ENCODE measurements around the gene CDH15. TPM values are rescaled to one million over a fixed set of nuclear protein-coding genes. Genes with fewer than 3 reads are reported as not detected.
A peak's percentile ranks its signal among the peaks of the same experiment; 100 is the strongest.
"Not testable (repeated sequence)": the region's sequence is repeated elsewhere in the genome, so short reads cannot be mapped to it uniquely, and the experiment has no call there.

CDH15 gene
- total RNA-seq, 3 donors from 2014 or later (not counting 1 experiment from before 2014, with no cell fraction given) = 0.20 TPM; not detected in 2

GRCh38 chr16:89183975-89184676 is 12.6 kb downstream of the CDH15 start:
- DNase-seq = no peak

GRCh38 chr16:89184677-89184932 is 13.1 kb downstream of the CDH15 start:
- intact Hi-C loops (cut with micrococcal nuclease) = no loop called here
- Histone ChIP-seq H3K9me3 (ENCODE audit: control insufficient read depth, insufficient read depth, low read length) (no peaks in the 10 kb centered on the region), H3K27ac (ENCODE audit: low read length) (no peak overlapping the region), H3K4me1 (ENCODE audit: control insufficient read depth, insufficient read depth, low read length) (no peaks in the 10 kb centered on the region), H3K36me3 (ENCODE audit: control insufficient read depth, insufficient read depth, low read length) (no peaks in the 10 kb centered on the region), H3K27me3 (ENCODE audit: control insufficient read depth, insufficient read depth, low read length) (no peaks in the 10 kb centered on the region), H3K4me3 (ENCODE audit: low read length) (no peak overlapping the region)
- no peaks in the 10 kb centered on the region for H3K9me3 Mint-ChIP-seq
- 82% methylated on average over 9 of the region's 9 CpGs for WGBS (ENCODE audit: insufficient coverage)
- no peak overlapping the region for H3K27ac Mint-ChIP-seq
- no peaks in the 10 kb centered on the region for H3K27me3 Mint-ChIP-seq (ENCODE audit: low read depth in 2 of 2)
- H3K4me3 Mint-ChIP-seq = no peak overlapping the region
- peaks cover 0 to 11% of the 10 kb centered on the region in 2 donors for H3K4me1 Mint-ChIP-seq
- H3K36me3 Mint-ChIP-seq = no peaks in the 10 kb centered on the region
- DNase-seq = no peak
- no peak for TF ChIP-seq CTCF (IDR thresholded peaks at IDR 0.05)
- ATAC-seq = no peak

More at GRCh38 chr16:89183975-89184676, 12.6 kb downstream of the CDH15 start:
- no peaks in the 10 kb centered on the region for H3K9me3 ChIP-seq (ENCODE audit: control insufficient read depth, insufficient read depth, low read length)
- no peak overlapping the region for H3K4me3 ChIP-seq (ENCODE audit: low read length)
- no peaks in the 10 kb centered on the region for H3K4me1 ChIP-seq (ENCODE audit: control insufficient read depth, insufficient read depth, low read length)
- H3K27me3 Mint-ChIP-seq (ENCODE audit: low read depth in 2 of 2) = no peaks in the 10 kb centered on the region
- no peak overlapping the region for H3K27ac ChIP-seq (ENCODE audit: low read length)
- TF ChIP-seq CTCF (IDR thresholded peaks at IDR 0.05) = no peak
- ATAC-seq = no peak
- no peaks in the 10 kb centered on the region for H3K36me3 ChIP-seq (ENCODE audit: control insufficient read depth, insufficient read depth, low read length)
- intact Hi-C loops (cut with micrococcal nuclease) = no loop called here
- WGBS (ENCODE audit: insufficient coverage) = 89% methylated on average over 26 of the region's 26 CpGs
- no peak overlapping the region for H3K27ac Mint-ChIP-seq
- no peaks in the 10 kb centered on the region for H3K36me3 Mint-ChIP-seq
- H3K27me3 ChIP-seq (ENCODE audit: control insufficient read depth, insufficient read depth, low read length) = no peaks in the 10 kb centered on the region
- H3K9me3 Mint-ChIP-seq = no peaks in the 10 kb centered on the region
- H3K4me3 Mint-ChIP-seq = no peak overlapping the region
- H3K4me1 Mint-ChIP-seq = peaks cover 0 to 8% of the 10 kb centered on the region in 2 donors

DNA sequence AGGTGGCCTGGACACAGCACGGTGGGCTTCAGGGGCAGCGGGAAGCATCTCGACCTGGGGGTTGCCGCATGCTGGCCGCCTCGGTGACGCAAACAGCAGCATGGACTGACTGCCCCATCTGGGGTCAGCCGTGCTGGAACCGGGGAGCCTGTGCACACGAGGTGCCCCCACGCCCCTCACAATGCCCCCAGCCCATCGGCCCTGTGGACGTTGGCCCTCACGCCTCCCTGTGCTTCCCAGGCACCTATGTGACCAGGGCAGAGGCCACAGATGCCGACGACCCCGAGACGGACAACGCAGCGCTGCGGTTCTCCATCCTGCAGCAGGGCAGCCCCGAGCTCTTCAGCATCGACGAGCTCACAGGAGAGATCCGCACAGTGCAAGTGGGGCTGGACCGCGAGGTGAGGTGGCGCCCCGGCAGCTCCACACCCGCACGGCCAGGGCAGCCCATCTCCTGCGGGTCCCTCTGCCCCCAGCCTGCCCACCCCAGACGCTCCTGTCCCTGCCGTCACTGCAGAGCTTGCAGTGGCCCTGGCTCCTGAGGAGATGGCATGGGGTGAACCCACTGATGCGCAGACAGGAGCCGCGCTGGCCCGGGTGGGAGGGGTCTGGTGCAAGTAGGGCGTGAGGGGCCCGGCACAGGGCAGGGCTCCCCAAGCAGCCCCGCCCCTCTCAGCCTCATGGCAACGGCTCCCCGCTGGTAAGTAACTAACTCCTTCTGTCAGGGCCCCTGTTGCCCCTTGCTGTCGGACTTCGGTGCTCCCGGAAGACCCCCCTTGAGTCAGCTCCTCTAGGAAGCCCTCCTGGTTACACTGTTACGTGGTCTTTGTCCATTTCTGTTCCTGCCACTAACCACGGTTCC is 13.6 kb downstream of the CDH15 start:
- no peak for TF ChIP-seq CTCF (IDR thresholded peaks at IDR 0.05)
- H3K36me3 ChIP-seq (ENCODE audit: control insufficient read depth, insufficient read depth, low read length) = no peaks in the 10 kb centered on the region
- H3K4me1 Mint-ChIP-seq = peaks cover 0 to 11% of the 10 kb centered on the region in 2 donors
- H3K27ac ChIP-seq (ENCODE audit: low read length) = no peak overlapping the region
- no peaks in the 10 kb centered on the region for H3K27me3 ChIP-seq (ENCODE audit: control insufficient read depth, insufficient read depth, low read length)
- H3K4me1 ChIP-seq (ENCODE audit: control insufficient read depth, insufficient read depth, low read length) = no peaks in the 10 kb centered on the region
- intact Hi-C loops (cut with micrococcal nuclease) = no loop called here
- no peak overlapping the region for H3K4me3 ChIP-seq (ENCODE audit: low read length)
- DNase-seq (peak in 1 of 2 donors; percentile 51), ATAC-seq (peak; percentile 52 to 70 (median 54))
- H3K9me3 Mint-ChIP-seq = no peaks in the 10 kb centered on the region
- no peaks in the 10 kb centered on the region for H3K36me3 Mint-ChIP-seq
- H3K27ac Mint-ChIP-seq = no peak overlapping the region
- no peaks in the 10 kb centered on the region for H3K27me3 Mint-ChIP-seq (ENCODE audit: low read depth in 2 of 2)
- H3K9me3 ChIP-seq (ENCODE audit: control insufficient read depth, insufficient read depth, low read length) = no peaks in the 10 kb centered on the region
- WGBS (ENCODE audit: insufficient coverage) = 81% methylated on average over 48 of the region's 48 CpGs
- no peak overlapping the region for H3K4me3 Mint-ChIP-seq

GRCh38 chr16:89185887-89186592 is 14.5 kb downstream of the CDH15 start:
- ATAC-seq; H3K27ac Mint-ChIP-seq; H3K9me3 ChIP-seq (ENCODE audit: control insufficient read depth, insufficient read depth, low read length); H3K9me3 Mint-ChIP-seq; H3K36me3 ChIP-seq (ENCODE audit: control insufficient read depth, insufficient read depth, low read length); DNase-seq; H3K4me1 ChIP-seq (ENCODE audit: control insufficient read depth, insufficient read depth, low read length); H3K27ac ChIP-seq (ENCODE audit: low read length); H3K4me3 Mint-ChIP-seq; H3K27me3 Mint-ChIP-seq (ENCODE audit: low read depth in 2 of 2); H3K27me3 ChIP-seq (ENCODE audit: control insufficient read depth, insufficient read depth, low read length); intact Hi-C loops (cut with micrococcal nuclease); H3K4me3 ChIP-seq (ENCODE audit: low read length); H3K36me3 Mint-ChIP-seq: not testable (repeated sequence)
- WGBS (ENCODE audit: insufficient coverage) = 94% methylated on average over 30 of the region's 30 CpGs
- H3K4me1 Mint-ChIP-seq = peaks cover 0 to 11% of the 10 kb centered on the region in 2 donors

- ATAC-seq; H3K27me3 Mint-ChIP-seq (ENCODE audit: low read depth in 2 of 2); H3K4me1 ChIP-seq (ENCODE audit: control insufficient read depth, insufficient read depth, low read length); H3K36me3 Mint-ChIP-seq; H3K4me3 ChIP-seq (ENCODE audit: low read length); H3K9me3 ChIP-seq (ENCODE audit: control insufficient read depth, insufficient read depth, low read length); H3K36me3 ChIP-seq (ENCODE audit: control insufficient read depth, insufficient read depth, low read length); intact Hi-C loops (cut with micrococcal nuclease); H3K27ac ChIP-seq (ENCODE audit: low read length); H3K27me3 ChIP-seq (ENCODE audit: control insufficient read depth, insufficient read depth, low read length); H3K4me3 Mint-ChIP-seq; H3K27ac Mint-ChIP-seq; H3K9me3 Mint-ChIP-seq: not testable (repeated sequence)
- H3K4me1 Mint-ChIP-seq = peaks cover 0 to 11% of the 10 kb centered on the region in 2 donors
- WGBS (ENCODE audit: insufficient coverage) = 94% methylated on average over 20 of the region's 20 CpGs
- peak in 1 of 2 donors; percentile 11 for DNase-seq
Measured at GRCh38 chr16:89186593-89187031, 15.1 kb downstream of the CDH15 start.
